H9 (cell line): ENCODE results near the gene MRC2. TPM values are rescaled to one million over a fixed set of nuclear protein-coding genes. Genes with fewer than 3 reads are reported as not detected.

ENCODE experiments used
- DNase-seq: peaks from one replicate; pipeline ENCODE4 v3.0.0-alpha.2; 2017
- H2AFZ ChIP-seq: one replicate; pipeline ENCODE4 v1.6.1; 2013; ENCODE audit warnings: mild to moderate bottlenecking, low read length, control low read depth, moderate library complexity
- H2AK5ac ChIP-seq: 2 replicates; pipeline ENCODE4 v1.6.1; 2013; ENCODE audit warnings: low read length, control low read depth, mixed read lengths; ENCODE audit not compliant: insufficient read length
- H2BK120ac ChIP-seq: one replicate; pipeline ENCODE4 v1.6.1; 2013; ENCODE audit warnings: low read depth, mild to moderate bottlenecking, low read length, control low read depth, inconsistent platforms; ENCODE audit not compliant: poor library complexity, severe bottlenecking
- H2BK12ac ChIP-seq: 2 replicates; pipeline ENCODE4 v1.6.1; 2013; ENCODE audit warnings: low read length, control low read depth, mixed read lengths, low read depth; ENCODE audit not compliant: insufficient read length
- H2BK15ac ChIP-seq: 2 replicates; pipeline ENCODE4 v1.6.1; 2013; ENCODE audit warnings: low read depth, low read length, control low read depth
- H2BK20ac ChIP-seq: one replicate; pipeline ENCODE4 v1.6.1; 2013; ENCODE audit warnings: low read depth, mild to moderate bottlenecking, low read length, control low read depth, inconsistent platforms; ENCODE audit not compliant: poor library complexity, severe bottlenecking
- H2BK5ac ChIP-seq: 2 replicates; pipeline ENCODE4 v1.6.1; 2013; ENCODE audit warnings: low read length, control low read depth, mixed read lengths; ENCODE audit not compliant: insufficient read length
- H3K14ac ChIP-seq: 2 replicates; pipeline ENCODE4 v1.6.1; 2013; ENCODE audit warnings: low read length, control low read depth; ENCODE audit not compliant: insufficient read depth
- H3K18ac ChIP-seq: 2 replicates; pipeline ENCODE4 v1.6.1; 2013; ENCODE audit warnings: low read depth, mild to moderate bottlenecking, mixed read lengths, low read length, control low read depth; ENCODE audit not compliant: insufficient read length
- H3K23ac ChIP-seq: 2 replicates; pipeline ENCODE4 v1.6.1; 2013; ENCODE audit warnings: low read length, control low read depth, mixed read lengths, low read depth; ENCODE audit not compliant: insufficient read length
- H3K23me2 ChIP-seq: 2 replicates; pipeline ENCODE4 v1.6.1; 2013; ENCODE audit warnings: low read depth, mild to moderate bottlenecking, mixed read lengths, low read length, control low read depth; ENCODE audit not compliant: insufficient read length, poor library complexity, severe bottlenecking
- H3K27ac ChIP-seq: 2 replicates; pipeline ENCODE4 v1.5.1; 2013; ENCODE audit warnings: low read length, control low read depth, mixed read lengths, low read depth; ENCODE audit not compliant: insufficient read length
- H3K27me3 ChIP-seq: 2 replicates; pipeline ENCODE4 v1.6.1; 2013; ENCODE audit warnings: low read length, control low read depth, inconsistent platforms; ENCODE audit not compliant: insufficient read depth
- H3K4ac ChIP-seq: 2 replicates; pipeline ENCODE4 v1.6.1; 2013; ENCODE audit warnings: low read depth, mild to moderate bottlenecking, control low read depth, inconsistent platforms, low read length, moderate library complexity
- H3K4me1 ChIP-seq: 2 replicates; pipeline ENCODE4 v1.6.1; 2013; ENCODE audit warnings: low read length, control low read depth, inconsistent platforms; ENCODE audit not compliant: insufficient read depth
- H3K4me2 ChIP-seq: 2 replicates; pipeline ENCODE4 v1.6.1; 2013; ENCODE audit warnings: low read length, control low read depth, mixed read lengths; ENCODE audit not compliant: insufficient read length, insufficient read depth
- H3K56ac ChIP-seq: 2 replicates; pipeline ENCODE4 v1.6.1; 2013; ENCODE audit warnings: low read depth, mild to moderate bottlenecking, mixed read lengths, low read length, control low read depth; ENCODE audit not compliant: insufficient read length
- H3K79me1 ChIP-seq: 2 replicates; pipeline ENCODE4 v1.6.1; 2013; ENCODE audit warnings: low read depth, mild to moderate bottlenecking, moderate library complexity, low read length, control low read depth, inconsistent platforms; ENCODE audit not compliant: insufficient read depth, poor library complexity, severe bottlenecking
- H3K79me2 ChIP-seq: 2 replicates; pipeline ENCODE4 v1.6.1; 2013; ENCODE audit warnings: low read length, control low read depth, inconsistent platforms; ENCODE audit not compliant: insufficient read depth
- H3K9ac ChIP-seq: 2 replicates; pipeline ENCODE4 v1.6.1; 2013; ENCODE audit warnings: low read length, control low read depth, mixed read lengths; ENCODE audit not compliant: insufficient read length; ENCODE audit errors: extremely low read depth
- H3K9me3 ChIP-seq: one replicate; pipeline ENCODE4 v1.6.1; 2013; ENCODE audit warnings: low read depth, low read length, inconsistent platforms; ENCODE audit not compliant: control insufficient read depth
- H3T11ph ChIP-seq: one replicate; pipeline ENCODE4 v1.6.1; 2013; ENCODE audit warnings: mild to moderate bottlenecking, low read length, control low read depth, inconsistent platforms
- H4K20me1 ChIP-seq: one replicate; pipeline ENCODE4 v1.6.1; 2013; ENCODE audit not compliant: control insufficient read depth, insufficient read length, insufficient read depth
- H4K5ac ChIP-seq: 2 replicates; pipeline ENCODE4 v1.6.1; 2013; ENCODE audit warnings: low read depth, mild to moderate bottlenecking, mixed read lengths, low read length, control low read depth; ENCODE audit not compliant: insufficient read length
- H4K8ac ChIP-seq: replicated peaks from 2 replicates; pipeline ENCODE4 v1.6.1; 2013; ENCODE audit warnings: low read length, control low read depth, mixed read lengths, low read depth; ENCODE audit not compliant: insufficient read length
- H4K91ac ChIP-seq: 2 replicates; pipeline ENCODE4 v1.6.1; 2013; ENCODE audit warnings: low read depth, mild to moderate bottlenecking, moderate library complexity, mixed read lengths, low read length, control low read depth; ENCODE audit not compliant: insufficient read length
- H3K27ac Mint-ChIP-seq, 3 experiments: 2 replicates in 2 of 3; 3 replicates in 1 of 3; pipeline ENCODE4 v1.8.0; 2020 to 2021; ENCODE audit warnings: mixed read lengths in 3 of 3, mild to moderate bottlenecking in 1 of 3, moderate library complexity in 1 of 3
- H3K27me3 Mint-ChIP-seq: 2 replicates; pipeline ENCODE4 v1.8.0; 2021; ENCODE audit warnings: low read depth, mild to moderate bottlenecking, moderate library complexity, mixed read lengths
- H3K36me3 Mint-ChIP-seq, 3 experiments: 2 replicates in 2 of 3; 3 replicates in 1 of 3; pipeline ENCODE4 v1.8.0; 2020 to 2021; ENCODE audit warnings: low read depth in 3 of 3, mixed read lengths in 3 of 3; ENCODE audit not compliant: insufficient read depth in 1 of 3
- H3K4me1 Mint-ChIP-seq, 2 experiments: 2 replicates each; pipeline ENCODE4 v1.8.0; 2020; ENCODE audit warnings: mixed read lengths in 2 of 2
- H3K4me3 Mint-ChIP-seq, 2 experiments: 2 replicates in 1 of 2; 3 replicates in 1 of 2; pipeline ENCODE4 v1.8.0; 2020 to 2021; ENCODE audit warnings: mild to moderate bottlenecking in 2 of 2, mixed read lengths in 2 of 2, moderate library complexity in 1 of 2
- H3K9me3 Mint-ChIP-seq, 2 experiments: 2 replicates in 1 of 2; 3 replicates in 1 of 2; pipeline ENCODE4 v1.8.0; 2020; ENCODE audit warnings: mild to moderate bottlenecking in 2 of 2, mixed read lengths in 2 of 2, moderate library complexity in 1 of 2
- CTCF ChIP-seq: fragments of 200-600 bp; sonication (generic); conservative IDR thresholded peaks from 3 replicates; pipeline ENCODE4 v1.8.0; 2021; ENCODE audit warnings: antibody characterized with exemption, mild to moderate bottlenecking
- WGBS: extraction: QIAGEN DNeasy Blood & Tissue Kit; methylation state at CpG from one replicate; pipeline ENCODE4 v1.1.7; 2013; ENCODE audit warnings: missing lambda C conversion rate, low lambda C conversion rate, mixed read lengths; ENCODE audit not compliant: insufficient read length; ENCODE audit errors: extremely low coverage; 5-methylcytosine and 5-hydroxymethylcytosine counted together
- total RNA-seq: library from RNA; stranded (reverse); gene quantifications from 2 replicates; pipeline ENCODE4 v1.2.1, GENCODE V29; 2021

The MRC2 gene
- total RNA-seq, 1 experiment from 2014 or later, result 18.7 TPM

GRCh38 chr17:62595484-62595883 is 32.0 kb upstream of the MRC2 start:
- Histone ChIP-seq H3K4me2 (no peak overlapping the region), H4K8ac (no peak overlapping the region), H3K27ac (no peak overlapping the region), H4K91ac (no peak overlapping the region), H4K20me1 (no peaks in the 10 kb centered on the region), H3K14ac (no peak overlapping the region), H2BK5ac (no peak overlapping the region), H3K23ac (no peak overlapping the region), H3K9ac (no peak overlapping the region), H3T11ph (no peak overlapping the region), H2BK20ac (no peak overlapping the region), H2BK15ac (no peak overlapping the region), H3K79me1 (no peaks in the 10 kb centered on the region), H2BK12ac (no peak overlapping the region), H3K4me1 (no peaks in the 10 kb centered on the region), H3K23me2 (no peaks in the 10 kb centered on the region), H2AK5ac (no peak overlapping the region), H3K4ac (no peak overlapping the region), H3K56ac (no peak overlapping the region), H3K18ac (no peak overlapping the region), H3K79me2 (no peaks in the 10 kb centered on the region), H2BK120ac (no peak overlapping the region), H3K27me3 (no peaks in the 10 kb centered on the region), H3K9me3 (no peaks in the 10 kb centered on the region), H2AFZ (no peak overlapping the region), H4K5ac (no peak overlapping the region)
- Mint-ChIP-seq H3K4me1 (no peaks in the 10 kb centered on the region), H3K36me3 (peaks cover 34 to 65% (median 61%) of the 10 kb centered on the region in 3 experiments), H3K27ac (no peak overlapping the region), H3K4me3 (no peak overlapping the region), H3K9me3 (peaks cover 5 to 13% of the 10 kb centered on the region in 2 experiments; a peak in 4 of 5 replicates), H3K27me3 (no peaks in the 10 kb centered on the region)
- no CpG with 5 or more reads among the region's 5 CpGs for WGBS
- TF ChIP-seq CTCF, result no peak
- DNase-seq, result no peak
